ENCODE measurements around the gene EHF. TPM values are rescaled to one million over a fixed set of nuclear protein-coding genes. Genes with fewer than 3 reads are reported as not detected.

EHF gene
- total RNA-seq, 4 donors from 2014 or later: 0.09 to 0.85 TPM; not detected in 2

- ATAC-seq (no peak), DNase-seq (no peak)
- Histone ChIP-seq H3K4me1 (peaks cover 7 to 20% of the 10 kb centered on the region in 2 donors), H3K4me3 (no peak overlapping the region), H3K36me3 (no peaks in the 10 kb centered on the region), H3K27me3 (no peaks in the 10 kb centered on the region), H3K27ac (no peak overlapping the region), H3K9me3 (no peaks in the 10 kb centered on the region)
- in situ Hi-C loops (cut with MboI; ENCODE audit: low sequenced_read_pairs in 4 of 4) (no loop called here), intact Hi-C loops (cut with DNase I; ENCODE audit: low total_unique reads) (loop anchor here (10.0 kb wide), 3 partner anchors 66 to 714 kb away; partner anchors contain the start of genes APIP and PDHX)
- no peak for TF ChIP-seq CTCF (IDR thresholded peaks at IDR 0.05 in 4 of 5, conservative IDR thresholded peaks at IDR 0.05 in 1 of 5)
- TF ChIP-seq POLR2A (IDR thresholded peaks at IDR 0.05): no peak
Observed at GRCh38 chr11:34650528-34650927, 29.6 kb downstream of the EHF start.

GRCh38 chr11:34651551-34651950 lies 30.7 kb downstream of the EHF start:
- no peak for ATAC-seq
- TF ChIP-seq POLR2A (IDR thresholded peaks at IDR 0.05) (no peak), CTCF (IDR thresholded peaks at IDR 0.05 in 4 of 5, conservative IDR thresholded peaks at IDR 0.05 in 1 of 5) (no peak)
- intact Hi-C loops (cut with DNase I; ENCODE audit: low total_unique reads): loop anchor here (10.0 kb wide), 3 partner anchors 67 to 713 kb away; partner anchors contain the start of genes APIP and PDHX
- H3K27me3 ChIP-seq: no peaks in the 10 kb centered on the region
- no peaks in the 10 kb centered on the region for H3K36me3 ChIP-seq
- peaks cover 7 to 24% of the 10 kb centered on the region in 2 donors for H3K4me1 ChIP-seq
- H3K4me3 ChIP-seq: no peak overlapping the region
- in situ Hi-C loops (cut with MboI; ENCODE audit: low sequenced_read_pairs in 4 of 4): no loop called here
- H3K27ac ChIP-seq: no peak overlapping the region
- H3K9me3 ChIP-seq: no peaks in the 10 kb centered on the region
- no peak for DNase-seq

- intact Hi-C loops (cut with DNase I; ENCODE audit: low total_unique reads): loop anchor here (10.0 kb wide), 3 partner anchors 68 to 712 kb away; partner anchors contain the start of genes APIP and PDHX
- Histone ChIP-seq H3K27me3 (no peaks in the 10 kb centered on the region), H3K27ac (no peak overlapping the region), H3K36me3 (no peaks in the 10 kb centered on the region), H3K4me1 (peaks cover 7 to 24% of the 10 kb centered on the region in 2 donors), H3K9me3 (no peaks in the 10 kb centered on the region), H3K4me3 (no peak overlapping the region)
- in situ Hi-C loops (cut with MboI; ENCODE audit: low sequenced_read_pairs in 4 of 4): no loop called here
- ATAC-seq (no peak), DNase-seq (no peak)
- TF ChIP-seq POLR2A (IDR thresholded peaks at IDR 0.05) (no peak), CTCF (IDR thresholded peaks at IDR 0.05 in 4 of 5, conservative IDR thresholded peaks at IDR 0.05 in 1 of 5) (no peak)
Observed at GRCh38 chr11:34652191-34652973, 31.5 kb downstream of the EHF start.

GRCh38 chr11:34653031-34653430 lies 32.1 kb downstream of the EHF start:
- Histone ChIP-seq H3K4me1 (peaks cover 7 to 24% of the 10 kb centered on the region in 2 donors), H3K4me3 (no peak overlapping the region), H3K36me3 (no peaks in the 10 kb centered on the region), H3K9me3 (no peaks in the 10 kb centered on the region), H3K27ac (peak overlapping the region in 1 of 4 donors; percentile 77), H3K27me3 (no peaks in the 10 kb centered on the region)
- no peak for ATAC-seq
- intact Hi-C loops (cut with DNase I; ENCODE audit: low total_unique reads) (loop anchor here (10.0 kb wide), 3 partner anchors 68 to 712 kb away; partner anchors contain the start of genes APIP and PDHX), in situ Hi-C loops (cut with MboI; ENCODE audit: low sequenced_read_pairs in 4 of 4) (no loop called here)
- TF ChIP-seq POLR2A (IDR thresholded peaks at IDR 0.05): no peak
- no peak for TF ChIP-seq CTCF (IDR thresholded peaks at IDR 0.05 in 4 of 5, conservative IDR thresholded peaks at IDR 0.05 in 1 of 5)
- no peak for DNase-seq
